ENCODE results near the gene FOSL1. TPM values are rescaled to one million over a fixed set of nuclear protein-coding genes. Genes with fewer than 3 reads are reported as not detected.
A peak's percentile ranks its signal among the peaks of the same experiment; 100 is the strongest.

The FOSL1 gene
- total RNA-seq, 4 donors from 2014 or later: 11.9 to 72.7 (median 35.6) TPM

- intact Hi-C loops (cut with DNase I): no loop called here
- peak overlapping the region; percentile 93 to 98 (median 97) for H3K27ac ChIP-seq
- H3K4me3 ChIP-seq: peak overlapping the region; percentile 56 to 90 (median 83)
- peaks cover 0 to 52% (median 11%) of the 10 kb centered on the region in 3 donors for H3K36me3 ChIP-seq
- H3K9me3 ChIP-seq: no peaks in the 10 kb centered on the region
- H3K4me1 ChIP-seq: peaks cover 37 to 74% (median 40%) of the 10 kb centered on the region in 3 donors
- no peaks in the 10 kb centered on the region for H3K27me3 ChIP-seq
- DNase-seq: no peak
- no peak for TF ChIP-seq POLR2A (IDR thresholded peaks at IDR 0.05)
- TF ChIP-seq CTCF (IDR thresholded peaks at IDR 0.05): no peak
- whole genome bisulfite sequencing, 2 donors: 3 to 50% methylated on average over 1 to 6 of the region's 23 CpGs
Observed at GRCh38 chr11:65887723-65888162, 12.4 kb downstream of the FOSL1 start.

GRCh38 chr11:65886826-65887722, 13.1 kb downstream of the FOSL1 start:
- 73 to 81% methylated on average over 8 to 14 of the region's 14 CpGs for WGBS, 2 donors
- DNase-seq: no peak
- Histone ChIP-seq H3K9me3 (no peaks in the 10 kb centered on the region), H3K4me3 (peak overlapping the region in 3 of 4 donors; percentile 83 to 90 (median 83)), H3K36me3 (peaks cover 0 to 52% (median 11%) of the 10 kb centered on the region in 3 donors), H3K27ac (peak overlapping the region; percentile 93 to 98 (median 97)), H3K4me1 (peaks cover 30 to 67% (median 34%) of the 10 kb centered on the region in 3 donors), H3K27me3 (no peaks in the 10 kb centered on the region)
- TF ChIP-seq CTCF (IDR thresholded peaks at IDR 0.05): no peak
- TF ChIP-seq POLR2A (IDR thresholded peaks at IDR 0.05): no peak
- intact Hi-C loops (cut with DNase I): no loop called here

GRCh38 chr11:65885808-65886536, 14.2 kb downstream of the FOSL1 start:
- TF ChIP-seq CTCF (IDR thresholded peaks at IDR 0.05) (peak in 1 of 6 experiments; percentile 7), POLR2A (IDR thresholded peaks at IDR 0.05) (no peak)
- intact Hi-C loops (cut with DNase I): no loop called here
- Histone ChIP-seq H3K4me3 (no peak overlapping the region), H3K27ac (no peak overlapping the region), H3K27me3 (no peaks in the 10 kb centered on the region), H3K4me1 (peaks cover 19 to 56% (median 23%) of the 10 kb centered on the region in 3 donors), H3K36me3 (peaks cover 0 to 53% (median 11%) of the 10 kb centered on the region in 3 donors), H3K9me3 (no peaks in the 10 kb centered on the region)
- DNase-seq: no peak
- 86 to 87% methylated on average over 8 to 11 of the region's 12 CpGs for WGBS, 2 donors

- H3K4me3 ChIP-seq: no peak overlapping the region
- peaks cover 19 to 49% (median 23%) of the 10 kb centered on the region in 3 donors for H3K4me1 ChIP-seq
- H3K9me3 ChIP-seq: no peaks in the 10 kb centered on the region
- H3K27ac ChIP-seq: peak overlapping the region in 1 of 4 donors; percentile 18
- no peak for DNase-seq
- 91 to 98% methylated on average over 7 of the region's 7 CpGs for WGBS, 2 donors
- H3K27me3 ChIP-seq: no peaks in the 10 kb centered on the region
- peaks cover 0 to 53% (median 11%) of the 10 kb centered on the region in 3 donors for H3K36me3 ChIP-seq
- intact Hi-C loops (cut with DNase I): no loop called here
- no peak for TF ChIP-seq POLR2A (IDR thresholded peaks at IDR 0.05)
- TF ChIP-seq CTCF (IDR thresholded peaks at IDR 0.05): no peak
Observed at GRCh38 chr11:65885231-65885630, 15.0 kb downstream of the FOSL1 start.
